ENCODE data around the gene SERF2. TPM values are rescaled to one million over a fixed set of nuclear protein-coding genes. Genes with fewer than 3 reads are reported as not detected.

The SERF2 gene
- total and polyA plus RNA-seq, 2 of the 8 experiments (the other 6 are each of a cell fraction or from before 2014, with no cell fraction given) = 655 to 999 TPM

GRCh38 chr15:43795997-43796396 lies 3.9 kb downstream of the SERF2 start:
- H4K91ac ChIP-seq (replicated peaks; ENCODE audit: insufficient read length, low read length) = no peak overlapping the region
- peaks cover 0 to 28% of the 10 kb centered on the region in 2 experiments; a peak in 2 of 4 replicates for H3K79me2 ChIP-seq (ENCODE audit: control insufficient read depth in 1 of 2, insufficient read depth in 2 of 2, low read length in 2 of 2)
- FAIRE-seq = no peak
- H3K27ac ChIP-seq (ENCODE audit: low read depth, low read length) = 0 out of 2 replicates have a peak overlapping the region, but pooled peaks have one; percentile 54
- H3K36me3 ChIP-seq (ENCODE audit: control insufficient read depth in 2 of 4, insufficient read depth in 4 of 4, low read length in 3 of 4) = peaks cover 14 to 53% (median 22%) of the 10 kb centered on the region in 4 experiments
- H2AK5ac ChIP-seq (ENCODE audit: low read depth, low read length) = no peak overlapping the region
- H3K23me2 ChIP-seq (ENCODE audit: low read depth, low read length) = peaks cover 4% of the 10 kb centered on the region
- H3K14ac ChIP-seq (ENCODE audit: insufficient read length) = no peak overlapping the region
- no peak overlapping the region for H2BK15ac ChIP-seq (ENCODE audit: low read length)
- H3K79me1 ChIP-seq (ENCODE audit: low read depth, low read length) = peaks cover 19% of the 10 kb centered on the region
- peak overlapping the region in 1 of 4 experiments; percentile 16; a peak in 1 of 8 replicates for H3K4me3 ChIP-seq (ENCODE audit: extremely low read depth in 1 of 4, insufficient read depth in 2 of 4, low read depth in 3 of 4, low read length in 4 of 4)
- DNase-seq (ENCODE audit: low read depth in 1 of 2, low spot score in 2 of 2) = peak in 1 of 2 experiments; percentile 29
- peak overlapping the region; percentile 24 for H4K5ac ChIP-seq (ENCODE audit: insufficient read length, low read depth, low read length)
- H3K27me3 ChIP-seq (replicated peaks in 1 of 4; ENCODE audit: control insufficient read depth in 3 of 4, extremely low read depth in 1 of 4, insufficient read depth in 3 of 4, low read length in 3 of 4) = no peaks in the 10 kb centered on the region
- H3K56ac ChIP-seq (replicated peaks; ENCODE audit: insufficient read length, low read depth, low read length) = no peak overlapping the region
- 0 out of 2 replicates have a peak, but pooled peaks have one; percentile 20 for TF ChIP-seq CHD2 (IDR thresholded peaks at IDR 0.05; ENCODE audit: low read length)
- peak; percentile 47 for TF ChIP-seq ASH2L (IDR thresholded peaks at IDR 0.05; ENCODE audit: low read length)
- TF ChIP-seq E2F6 (IDR thresholded peaks at IDR 0.05) = no peak
- no peak for TF ChIP-seq TAF1 (IDR thresholded peaks at IDR 0.05; ENCODE audit: low read depth, low read length)
- no peak for TF ChIP-seq MAX (IDR thresholded peaks at IDR 0.05)
- TF ChIP-seq CBX8 (IDR thresholded peaks at IDR 0.05; ENCODE audit: borderline replicate concordance, low read depth, low read length) = no peak
- no peak for TF ChIP-seq GTF2F1 (IDR thresholded peaks at IDR 0.05; ENCODE audit: borderline replicate concordance, low read depth, low read length)
- no peak for TF ChIP-seq SIN3A (conservative IDR thresholded peaks at IDR 0.05 in 1 of 2, IDR thresholded peaks at IDR 0.05 in 1 of 2; ENCODE audit: low read depth in 1 of 2, low read length in 2 of 2)
- no peak for TF ChIP-seq BRCA1 (IDR thresholded peaks at IDR 0.05; ENCODE audit: low read depth, low read length)
- peak; percentile 66; the same call in 1 of the 2 replicates for TF ChIP-seq SP1 (IDR thresholded peaks at IDR 0.05; ENCODE audit: low read depth, low read length)
- no peak for TF ChIP-seq NANOG (IDR thresholded peaks at IDR 0.05; ENCODE audit: insufficient read depth, low read depth, low read length, poor library complexity, severe bottlenecking)
- peak; percentile 51 for TF ChIP-seq TEAD4 (IDR thresholded peaks at IDR 0.05; ENCODE audit: low read depth, low read length)
- H2BK12ac ChIP-seq (ENCODE audit: low read depth, low read length) = no peak overlapping the region
- no peak overlapping the region for H3K9ac ChIP-seq (replicated peaks in 1 of 4; ENCODE audit: extremely low read depth in 1 of 4, low read depth in 3 of 4, low read length in 3 of 4)
- no peak overlapping the region for H3K4ac ChIP-seq (replicated peaks; ENCODE audit: insufficient read length, low read depth, low read length)
- POLR2A ChIA-PET (ENCODE audit: partially characterized antibody) = interaction anchor here (0.9 to 8.9 kb wide), 10 partner anchors 8 to 50 kb away, joined by 3 to 71 read pairs (median 8); partner anchors contain the start of genes ELL3, MFAP1 and PDIA3
- CTCF ChIA-PET (ENCODE audit: partially characterized antibody) = interaction anchor here (1.2 to 2.8 kb wide), 3 partner anchors 19 to 43 kb away, joined by 4 to 9 read pairs (median 4); partner anchors contain the start of gene ELL3
- no peaks in the 10 kb centered on the region for H3K9me3 ChIP-seq (ENCODE audit: insufficient read depth in 2 of 2, low read depth in 1 of 2, low read length in 1 of 2)
- H4K20me1 ChIP-seq (replicated peaks in 1 of 2; ENCODE audit: control insufficient read depth in 1 of 2, insufficient read depth in 2 of 2, low read length in 2 of 2) = peaks cover 4 to 17% of the 10 kb centered on the region in 2 experiments
- peaks cover 21 to 34% (median 28%) of the 10 kb centered on the region in 4 experiments for H3K4me1 ChIP-seq (replicated peaks in 1 of 4; ENCODE audit: control insufficient read depth in 3 of 4, insufficient read depth in 4 of 4, low read length in 3 of 4)
- H3K4me2 ChIP-seq (ENCODE audit: insufficient read depth in 1 of 2, low read depth in 2 of 2, low read length in 2 of 2) = peak overlapping the region in 1 of 2 experiments; percentile 33; a peak in 3 of 4 replicates
- no peak overlapping the region for H3K23ac ChIP-seq (ENCODE audit: insufficient read length)
- no peak overlapping the region for H2BK20ac ChIP-seq (ENCODE audit: low read length)
- H2BK5ac ChIP-seq (ENCODE audit: low read depth, low read length) = no peak overlapping the region
- no peak overlapping the region for H2BK120ac ChIP-seq (replicated peaks; ENCODE audit: low read depth, low read length)
- no peak overlapping the region for H2AFZ ChIP-seq (ENCODE audit: low read length)
- no peak overlapping the region for H4K8ac ChIP-seq (ENCODE audit: extremely low read depth, insufficient read depth, low read length)
- H3K18ac ChIP-seq (ENCODE audit: extremely low read depth, low read length) = no peak overlapping the region
